OCI-LY3 (cell line): ENCODE results near the gene ASB15.

Source experiments
- H2AFZ ChIP-seq: fragments of 200-600, 300-600 bp; shearing (Covaris generic); 2 replicates; pipeline ENCODE4 v1.6.0; 2014; ENCODE audit warnings: antibody characterized with exemption, low read depth, low read length
- H3K27ac ChIP-seq: fragments of 200-600, 300-600 bp; sonication (generic); 2 replicates; pipeline ENCODE4 v1.5.1; 2014; ENCODE audit warnings: mild to moderate bottlenecking, low read length, moderate library complexity, mixed read lengths
- H3K27me3 ChIP-seq: fragments of 200-600, 300-600 bp; sonication (generic); 2 replicates; pipeline ENCODE4 v1.6.1; 2014; ENCODE audit warnings: low read depth, low read length, mixed read lengths
- H3K36me3 ChIP-seq: fragments of 200-600, 300-600 bp; sonication (generic); replicated peaks from 2 replicates; pipeline ENCODE3; 2014; ENCODE audit warnings: low read depth, low read length, mixed read lengths
- H3K4me1 ChIP-seq: fragments of 300-600, 200-600 bp; sonication (generic); 2 replicates; pipeline ENCODE4 v1.6.1; 2014; ENCODE audit warnings: low read length, mixed read lengths
- H3K4me2 ChIP-seq: fragments of 200-600, 300-600 bp; sonication (generic); 2 replicates; pipeline ENCODE4 v1.6.1; 2014; ENCODE audit warnings: low read length, mixed read lengths
- H3K4me3 ChIP-seq: fragments of 300-600, 200-600 bp; sonication (generic); 2 replicates; pipeline ENCODE4 v1.5.1; 2014; ENCODE audit warnings: antibody characterized with exemption, mild to moderate bottlenecking, low read length, moderate library complexity
- H3K79me2 ChIP-seq: fragments of 300-600, 200-600 bp; shearing (Covaris generic); 2 replicates; pipeline ENCODE4 v1.6.1; 2014; ENCODE audit warnings: mild to moderate bottlenecking, low read length, mixed read lengths
- H3K9ac ChIP-seq: fragments of 300-600, 200-600 bp; shearing (Covaris generic); 2 replicates; pipeline ENCODE4 v1.6.0; 2014; ENCODE audit warnings: mild to moderate bottlenecking, low read length, moderate library complexity
- H3K9me3 ChIP-seq: fragments of 200-600, 300-600 bp; shearing (Covaris generic); 2 replicates; pipeline ENCODE4 v1.6.1; 2014; ENCODE audit warnings: low read length, mixed read lengths; ENCODE audit not compliant: insufficient read depth
- H4K20me1 ChIP-seq: fragments of 200-600, 300-600 bp; sonication (generic); 2 replicates; pipeline ENCODE4 v1.6.1; 2016; ENCODE audit warnings: low read length, mixed read lengths; ENCODE audit not compliant: insufficient read depth
- CTCF ChIP-seq: fragments of 200-600, 300-600 bp; sonication (generic); IDR thresholded peaks from 2 replicates; pipeline ENCODE4 v1.5.1; 2014; ENCODE audit warnings: antibody characterized with exemption, low read length, low read depth
- EZH2phosphoT487 ChIP-seq: fragments of 200-600 bp; shearing (Covaris generic); IDR thresholded peaks from 2 replicates; pipeline ENCODE4 v1.6.1; 2018; ENCODE audit warnings: antibody characterized with exemption, mixed run types, low read depth

Gene ASB15

GRCh38 chr7:123598657-123599056, 3.0 kb upstream of the ASB15 start:
- Histone ChIP-seq H3K4me2 (no peak overlapping the region), H4K20me1 (no peaks in the 10 kb centered on the region), H3K9ac (no peak overlapping the region), H3K27ac (no peak overlapping the region), H2AFZ (no peak overlapping the region), H3K79me2 (no peaks in the 10 kb centered on the region), H3K27me3 (no peaks in the 10 kb centered on the region), H3K36me3 (no peaks in the 10 kb centered on the region), H3K9me3 (no peaks in the 10 kb centered on the region), H3K4me3 (no peak overlapping the region), H3K4me1 (peaks cover 7% of the 10 kb centered on the region)
- TF ChIP-seq EZH2phosphoT487 (no peak), CTCF (no peak)

GRCh38 chr7:123599766-123600165, 1.9 kb upstream of the ASB15 start:
- H3K27ac ChIP-seq, result no peak overlapping the region
- no peaks in the 10 kb centered on the region for H4K20me1 ChIP-seq
- H3K4me2 ChIP-seq, result no peak overlapping the region
- H3K36me3 ChIP-seq, result no peaks in the 10 kb centered on the region
- H3K9ac ChIP-seq, result no peak overlapping the region
- no peaks in the 10 kb centered on the region for H3K27me3 ChIP-seq
- H3K4me1 ChIP-seq, result peaks cover 7% of the 10 kb centered on the region
- no peak overlapping the region for H2AFZ ChIP-seq
- no peak overlapping the region for H3K4me3 ChIP-seq
- TF ChIP-seq CTCF (no peak), EZH2phosphoT487 (no peak)
- no peaks in the 10 kb centered on the region for H3K79me2 ChIP-seq
- no peaks in the 10 kb centered on the region for H3K9me3 ChIP-seq

GRCh38 chr7:123600876-123601275, 745 bp upstream of the ASB15 start:
- no peak overlapping the region for H3K9ac ChIP-seq
- no peaks in the 10 kb centered on the region for H4K20me1 ChIP-seq
- H3K36me3 ChIP-seq, result no peaks in the 10 kb centered on the region
- H3K27ac ChIP-seq, result no peak overlapping the region
- H3K27me3 ChIP-seq, result no peaks in the 10 kb centered on the region
- H3K4me3 ChIP-seq, result no peak overlapping the region
- H3K9me3 ChIP-seq, result no peaks in the 10 kb centered on the region
- no peak for TF ChIP-seq EZH2phosphoT487
- TF ChIP-seq CTCF, result no peak
- H3K4me1 ChIP-seq, result peaks cover 7% of the 10 kb centered on the region
- H3K4me2 ChIP-seq, result no peak overlapping the region
- no peaks in the 10 kb centered on the region for H3K79me2 ChIP-seq
- no peak overlapping the region for H2AFZ ChIP-seq

GRCh38 chr7:123602648-123603047, 1.0 kb downstream of the ASB15 start:
- no peaks in the 10 kb centered on the region for H3K9me3 ChIP-seq
- no peak overlapping the region for H2AFZ ChIP-seq
- H3K4me1 ChIP-seq, result peaks cover 7% of the 10 kb centered on the region
- H3K79me2 ChIP-seq, result no peaks in the 10 kb centered on the region
- no peaks in the 10 kb centered on the region for H3K36me3 ChIP-seq
- TF ChIP-seq EZH2phosphoT487, result no peak
- no peak for TF ChIP-seq CTCF
- no peak overlapping the region for H3K27ac ChIP-seq
- no peak overlapping the region for H3K9ac ChIP-seq
- H3K4me2 ChIP-seq, result no peak overlapping the region
- no peak overlapping the region for H3K4me3 ChIP-seq
- H4K20me1 ChIP-seq, result no peaks in the 10 kb centered on the region
- no peaks in the 10 kb centered on the region for H3K27me3 ChIP-seq
